ENCODE data around the gene TMEM59. TPM values are rescaled to one million over a fixed set of nuclear protein-coding genes. Genes with fewer than 3 reads are reported as not detected.
"Not testable (repeated sequence)": the region's sequence is repeated elsewhere in the genome, so short reads cannot be mapped to it uniquely, and the experiment has no call there.

Gene TMEM59
- total RNA-seq (ENCODE audit: insufficient read depth, low replicate concordance): 293 TPM

- DNase-seq (ENCODE audit: low spot score): peak; percentile 100
These were observed at the start of gene TMEM59, which contains the start of gene TCEANC2 for GRCh38 chr1:54052934-54053744. TSS of gene TMEM59 (minus strand) at chr1:54053204. CDS start at chr1:54053188, 16 bp downstream. TSS of gene TCEANC2 (plus strand) at chr1:54053608. CDS start at chr1:54054423, 815 bp downstream.

- DNase-seq (ENCODE audit: low spot score): no peak
These were observed 47.5 kb upstream of the TMEM59 start for GRCh38 chr1:54100500-54100899.

GRCh38 chr1:54099061-54099610 lies 46.1 kb upstream of the TMEM59 start:
- DNase-seq (ENCODE audit: low spot score): no peak

GRCh38 chr1:54096877-54097240 lies 43.9 kb upstream of the TMEM59 start:
- no peak for DNase-seq (ENCODE audit: low spot score)

GRCh38 chr1:54096227-54096876 lies 43.3 kb upstream of the TMEM59 start:
- DNase-seq (ENCODE audit: low spot score): no peak

- DNase-seq (ENCODE audit: low spot score): no peak
These were observed 42.7 kb upstream of the TMEM59 start for GRCh38 chr1:54095546-54096226.

- not testable (repeated sequence) for DNase-seq (ENCODE audit: low spot score)
These were observed 41.7 kb upstream of the TMEM59 start for GRCh38 chr1:54094730-54095105.

GRCh38 chr1:54094001-54094729 lies 41.2 kb upstream of the TMEM59 start:
- DNase-seq (ENCODE audit: low spot score): no peak

GRCh38 chr1:54091666-54092065 lies 38.7 kb upstream of the TMEM59 start:
- no peak for DNase-seq (ENCODE audit: low spot score)

- no peak for DNase-seq (ENCODE audit: low spot score)
These were observed 35.4 kb upstream of the TMEM59 start for GRCh38 chr1:54088385-54088784.

- DNase-seq (ENCODE audit: low spot score): no peak
These were observed 33.8 kb upstream of the TMEM59 start for GRCh38 chr1:54086754-54087153.

GRCh38 chr1:54084794-54085193 lies 31.8 kb upstream of the TMEM59 start:
- no peak for DNase-seq (ENCODE audit: low spot score)

GRCh38 chr1:54081306-54082270 lies 28.6 kb upstream of the TMEM59 start:
- peak; percentile 28 for DNase-seq (ENCODE audit: low spot score)

GRCh38 chr1:54080598-54081049 lies 27.6 kb upstream of the TMEM59 start:
- DNase-seq (ENCODE audit: low spot score): no peak

- DNase-seq (ENCODE audit: low spot score): no peak
These were observed 24.4 kb upstream of the TMEM59 start for GRCh38 chr1:54077359-54077758.

- DNase-seq (ENCODE audit: low spot score): peak; percentile 64
These were observed 17.3 kb upstream of the TMEM59 start for GRCh38 chr1:54070171-54070837.

GRCh38 chr1:54069791-54070170 lies 16.8 kb upstream of the TMEM59 start:
- no peak for DNase-seq (ENCODE audit: low spot score)

GRCh38 chr1:54064299-54064698 lies 11.3 kb upstream of the TMEM59 start:
- DNase-seq (ENCODE audit: low spot score): no peak

- no peak for DNase-seq (ENCODE audit: low spot score)
These were observed 1.4 kb upstream of the TMEM59 start for GRCh38 chr1:54054438-54054749.
